Non-pigmented ciliary epithelial cell (primary cell): Measurements from ENCODE around the gene CDKAL1.
"Not testable (repeated sequence)": the region's sequence is repeated elsewhere in the genome, so short reads cannot be mapped to it uniquely, and the experiment has no call there.

ENCODE experiments used
- DNase-seq: peaks from one replicate; pipeline ENCODE4 v3.0.0-alpha.2; 2010; ENCODE audit warnings: low read depth

CDKAL1 gene

GRCh38 chr6:20554326-20554725 is 20.1 kb downstream of the CDKAL1 start:
- no peak for DNase-seq

GRCh38 chr6:20554817-20555216 is 20.6 kb downstream of the CDKAL1 start:
- no peak for DNase-seq

GRCh38 chr6:20559924-20560551 is 25.8 kb downstream of the CDKAL1 start:
- no peak for DNase-seq

- no peak for DNase-seq
Observed at GRCh38 chr6:20563377-20563776, 29.1 kb downstream of the CDKAL1 start.

GRCh38 chr6:20564269-20564668 is 30.0 kb downstream of the CDKAL1 start:
- no peak for DNase-seq

GRCh38 chr6:20564777-20565176 is 30.5 kb downstream of the CDKAL1 start:
- no peak for DNase-seq

GRCh38 chr6:20565342-20565741 is 31.1 kb downstream of the CDKAL1 start:
- no peak for DNase-seq

GRCh38 chr6:20566109-20566508 is 31.9 kb downstream of the CDKAL1 start:
- no peak for DNase-seq

- DNase-seq: no peak
Observed at GRCh38 chr6:20569000-20569610, 34.8 kb downstream of the CDKAL1 start.

- no peak for DNase-seq
Observed at GRCh38 chr6:20571261-20571660, 37.0 kb downstream of the CDKAL1 start.

GRCh38 chr6:20572288-20572687 is 38.0 kb downstream of the CDKAL1 start:
- DNase-seq: no peak

- DNase-seq: no peak
Observed at GRCh38 chr6:20572940-20573339, 38.7 kb downstream of the CDKAL1 start.

- no peak for DNase-seq
Observed at GRCh38 chr6:20574355-20574754, 40.1 kb downstream of the CDKAL1 start.

- no peak for DNase-seq
Observed at GRCh38 chr6:20575125-20575524, 40.9 kb downstream of the CDKAL1 start.

GRCh38 chr6:20575704-20576451 is 41.6 kb downstream of the CDKAL1 start:
- DNase-seq: no peak

GRCh38 chr6:20577173-20577688 is 43.0 kb downstream of the CDKAL1 start:
- no peak for DNase-seq

GRCh38 chr6:20581070-20581469 is 46.8 kb downstream of the CDKAL1 start:
- no peak for DNase-seq

GRCh38 chr6:20582586-20583443 is 48.6 kb downstream of the CDKAL1 start:
- DNase-seq: no peak

GRCh38 chr6:20583444-20583800 is 49.2 kb downstream of the CDKAL1 start:
- no peak for DNase-seq

GRCh38 chr6:20584100-20584731 is 50.0 kb downstream of the CDKAL1 start:
- DNase-seq: no peak

- no peak for DNase-seq
Observed at GRCh38 chr6:20589266-20589665, 55.0 kb downstream of the CDKAL1 start.

- not testable (repeated sequence) for DNase-seq
Observed at GRCh38 chr6:20590476-20590875, 56.2 kb downstream of the CDKAL1 start.
